ENCODE results near the gene NPIPB8.
"Not testable (repeated sequence)": the region's sequence is repeated elsewhere in the genome, so short reads cannot be mapped to it uniquely, and the experiment has no call there.

The NPIPB8 gene

GRCh38 chr16:28623172-28623711, 14.6 kb upstream of the NPIPB8 start:
- peak in 27 of 56 donors; percentile 12 to 76 (median 46) for DNase-seq

DNA sequence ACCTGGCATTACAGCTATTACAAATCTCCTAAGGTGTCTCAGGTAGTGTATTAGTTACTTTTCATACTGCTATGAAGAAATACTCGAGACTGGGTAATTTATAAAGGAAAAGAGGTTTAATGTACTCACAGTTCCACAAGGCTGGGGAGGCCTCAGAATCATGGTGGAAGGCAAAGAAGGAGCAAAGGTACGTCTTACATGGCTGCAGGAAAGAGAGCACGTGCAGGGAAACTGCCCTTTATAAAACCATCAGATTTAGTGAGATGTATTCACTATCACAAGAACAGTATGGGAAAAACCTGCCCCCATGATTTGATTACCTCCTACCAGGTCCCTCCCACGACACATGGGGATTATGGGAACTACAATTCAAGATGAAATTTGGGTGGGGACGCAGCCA, 7.0 kb upstream of the NPIPB8 start:
- not testable (repeated sequence) for DNase-seq

DNA sequence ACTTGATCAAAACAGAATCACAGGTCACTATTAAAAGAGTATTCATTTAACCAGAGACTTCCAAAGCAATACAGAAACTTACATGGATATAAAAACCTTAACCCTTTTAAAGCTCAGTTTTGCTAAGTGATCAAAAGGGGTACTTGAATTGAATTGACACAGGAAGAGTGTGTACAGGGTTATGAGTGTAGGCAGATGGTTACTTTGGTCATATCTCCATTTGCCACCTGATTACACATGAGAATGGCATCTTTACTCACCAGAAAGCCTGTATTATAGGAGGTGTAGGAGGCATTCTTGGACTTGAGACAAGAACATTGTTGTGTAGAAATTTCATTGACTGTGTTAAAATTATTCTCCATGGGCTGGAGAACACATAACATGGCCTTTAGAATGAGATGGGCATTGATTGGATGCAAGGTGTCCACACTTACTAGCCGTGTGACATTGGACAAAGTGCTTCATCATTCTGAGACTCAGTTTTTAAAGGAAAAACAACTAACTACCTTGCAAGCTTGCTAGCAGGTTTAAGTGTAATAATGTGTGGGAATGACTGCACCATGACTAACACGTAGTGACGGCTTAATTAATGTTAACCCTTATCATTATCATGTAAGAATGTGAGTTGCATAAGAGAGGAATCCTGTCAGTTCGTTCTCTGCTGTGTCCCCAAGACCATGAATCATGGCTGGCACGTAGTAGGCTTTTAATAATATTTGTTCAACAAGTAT, 1.6 kb upstream of the NPIPB8 start:
- peak in 3 of 56 donors; percentile 1 to 40 (median 1) for DNase-seq

DNA sequence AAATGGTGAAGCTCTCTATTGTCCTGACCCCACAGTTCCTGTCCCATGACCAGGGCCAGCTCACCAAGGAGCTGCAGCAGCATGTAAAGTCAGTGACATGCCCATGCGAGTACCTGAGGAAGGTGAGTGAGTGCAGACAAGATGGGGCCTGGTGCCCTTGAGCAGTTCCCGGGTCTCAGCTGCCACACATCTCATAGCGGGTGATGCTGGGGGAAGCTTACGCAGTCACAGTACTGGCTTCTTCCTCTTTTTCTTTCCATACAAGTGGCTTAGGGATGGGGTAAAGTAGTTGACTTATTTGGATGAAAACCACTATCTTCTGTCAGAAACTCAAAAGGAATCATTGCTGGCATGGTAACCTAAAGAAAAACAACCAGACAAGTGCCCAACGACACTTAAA, 494 bp downstream of the NPIPB8 start:
- not testable (repeated sequence) for DNase-seq

DNA sequence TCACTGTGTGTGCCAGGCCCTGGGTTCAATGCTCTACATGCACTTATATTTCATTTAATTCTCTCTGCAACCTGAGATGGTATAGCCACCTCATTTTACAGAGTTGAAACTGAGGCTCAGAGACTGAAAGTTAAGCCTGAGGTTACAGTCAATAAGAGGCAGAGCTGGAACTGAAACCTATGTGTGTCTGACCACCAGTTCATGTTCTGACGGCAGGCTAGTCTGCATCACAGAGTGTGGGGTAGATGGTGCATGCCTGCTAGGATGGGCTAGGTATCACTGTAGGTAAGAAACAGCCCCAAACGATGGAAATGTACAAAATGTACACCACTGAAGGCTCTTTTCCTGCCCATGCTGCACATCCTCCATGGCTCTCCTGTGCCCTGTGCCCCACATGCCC, 2.1 kb downstream of the NPIPB8 start:
- not testable (repeated sequence) for DNase-seq

DNA sequence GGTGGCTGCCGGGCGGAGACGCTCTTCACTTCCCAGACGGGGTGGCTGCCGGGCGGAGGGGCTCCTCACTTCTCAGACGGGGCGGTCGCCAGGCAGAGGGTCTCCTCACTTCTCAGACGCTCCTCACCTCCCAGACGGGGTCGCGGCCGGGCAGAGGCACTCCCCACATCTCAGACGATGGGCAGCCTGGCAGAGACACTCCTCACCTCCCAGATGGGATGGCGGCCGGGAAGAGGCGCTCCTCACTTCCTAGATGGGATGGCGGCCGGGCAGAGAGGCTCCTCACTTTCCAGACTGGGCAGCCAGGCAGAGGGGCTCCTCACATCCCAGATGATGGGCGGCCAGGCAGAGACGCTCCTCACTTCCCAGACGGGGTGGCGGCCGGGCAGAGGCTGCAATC, 28.4 kb downstream of the NPIPB8 start:
- DNase-seq: not testable (repeated sequence)

- not testable (repeated sequence) for DNase-seq
Observed at GRCh38 chr16:28667480-28667879, 29.6 kb downstream of the NPIPB8 start.

DNA sequence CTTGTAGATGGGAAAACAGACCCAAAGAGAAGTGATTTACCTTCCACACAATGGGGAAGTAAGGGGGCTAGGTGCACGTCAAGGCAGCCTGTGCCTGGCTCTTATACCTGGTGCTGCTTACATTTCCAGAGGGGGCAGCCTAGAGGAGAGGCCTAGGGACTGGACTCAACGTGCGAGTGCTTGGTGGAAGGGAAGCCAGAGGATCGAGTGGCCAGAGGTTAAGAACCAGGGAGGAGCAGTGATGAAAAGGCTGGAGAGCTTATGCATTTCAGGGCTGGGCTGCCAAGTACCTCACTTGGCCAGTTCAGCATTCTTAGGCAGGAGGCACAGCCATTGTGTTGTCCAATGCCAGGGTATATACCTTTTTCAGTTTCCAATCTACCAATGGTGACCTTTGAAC, 30.3 kb downstream of the NPIPB8 start:
- not testable (repeated sequence) for DNase-seq

- not testable (repeated sequence) for DNase-seq
Observed at GRCh38 chr16:28688327-28688952, 50.6 kb downstream of the NPIPB8 start.

DNA sequence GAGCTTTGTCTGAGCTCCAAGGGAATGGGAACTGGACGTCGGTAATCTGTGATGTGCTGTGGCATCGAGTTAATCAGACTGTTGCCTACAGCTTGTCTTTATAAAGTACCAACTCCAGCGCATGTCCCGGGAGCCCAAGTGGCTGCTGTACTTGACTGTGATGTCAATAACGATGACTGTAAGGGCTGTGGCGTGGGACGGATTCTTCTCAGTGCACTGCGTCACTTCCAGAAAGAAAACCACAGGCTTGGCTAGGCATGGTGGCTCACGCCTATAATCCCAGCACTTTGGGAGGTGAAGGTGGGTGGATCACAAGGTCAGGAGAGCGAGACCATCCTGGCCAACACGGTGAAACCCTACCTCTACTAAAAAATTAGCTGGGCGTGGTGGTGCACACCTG, 51.6 kb downstream of the NPIPB8 start:
- DNase-seq: not testable (repeated sequence)

GRCh38 chr16:28691722-28692121, 53.9 kb downstream of the NPIPB8 start:
- not testable (repeated sequence) for DNase-seq

- not testable (repeated sequence) for DNase-seq
Observed at GRCh38 chr16:28693257-28693950, 55.5 kb downstream of the NPIPB8 start.

DNA sequence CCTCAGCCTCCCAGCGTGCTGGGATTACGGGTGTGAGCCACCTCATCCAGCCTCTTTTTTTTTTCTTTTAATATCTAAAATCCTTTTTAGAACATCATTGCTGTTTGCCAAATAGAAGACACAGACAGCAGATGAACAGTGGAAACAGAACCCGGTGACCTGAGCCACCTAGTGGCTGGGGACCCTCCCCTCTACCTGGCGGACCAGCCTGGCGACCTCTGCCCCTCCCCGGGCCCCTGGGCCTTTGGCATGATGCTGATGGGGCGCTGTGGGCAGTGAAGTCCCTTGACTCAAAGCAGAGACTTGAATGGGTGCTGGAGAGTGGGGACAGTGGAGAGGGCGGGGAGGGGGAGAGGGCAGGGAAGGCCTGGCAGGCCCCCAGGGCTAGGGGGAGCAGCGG, 61.9 kb downstream of the NPIPB8 start:
- DNase-seq: not testable (repeated sequence)

DNA sequence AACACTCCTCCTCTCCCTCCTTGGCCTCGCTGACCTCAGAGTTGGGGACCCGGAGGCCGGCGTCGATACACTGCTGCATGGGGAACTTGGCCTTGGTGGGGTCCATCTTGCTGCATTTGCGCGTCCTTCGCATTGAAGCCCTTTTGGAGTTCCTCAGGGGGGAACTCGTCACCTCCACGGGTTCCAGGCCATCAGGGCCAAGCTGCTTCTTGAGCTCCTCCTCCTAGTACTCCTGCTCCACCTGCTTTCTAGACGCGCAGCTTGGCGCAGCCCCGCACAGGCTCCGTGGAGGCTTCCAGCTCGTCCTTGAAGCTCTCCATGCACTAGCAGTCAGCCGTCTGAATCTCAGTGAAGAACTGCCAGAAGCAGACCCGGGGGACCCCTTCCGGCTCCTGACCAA, 62.5 kb downstream of the NPIPB8 start:
- DNase-seq: not testable (repeated sequence)

GRCh38 chr16:28701384-28701783, 63.5 kb downstream of the NPIPB8 start:
- DNase-seq: not testable (repeated sequence)

- not testable (repeated sequence) for DNase-seq
Observed at GRCh38 chr16:28704246-28704645, 66.4 kb downstream of the NPIPB8 start.

Data from nucleus accumbens (tissue), 56 donors.